Liver (tissue), 3 donors: ENCODE results near the gene BCR.

Experiments
- ATF3 ChIP-seq: IDR thresholded peaks from 2 replicates; pipeline ENCODE4 v1.6.1; 2016; ENCODE audit warnings: antibody characterized with exemption
- FOXA1 ChIP-seq: IDR thresholded peaks from 2 replicates; pipeline ENCODE4 v1.6.1; 2016; ENCODE audit warnings: antibody characterized with exemption
- GABPA ChIP-seq, 2 donors: IDR thresholded peaks in 1 of 2; conservative IDR thresholded peaks in 1 of 2; 2 replicates each; pipeline ENCODE4 v1.6.1; 2016; ENCODE audit warnings: antibody characterized with exemption in 2 of 2, mild to moderate bottlenecking in 1 of 2, moderate library complexity in 1 of 2
- JUND ChIP-seq, 2 donors: IDR thresholded peaks; 2 replicates each; pipeline ENCODE4 v1.6.1; 2016; ENCODE audit warnings: antibody characterized with exemption in 2 of 2
- MAX ChIP-seq: IDR thresholded peaks from 2 replicates; pipeline ENCODE4 v1.6.1; 2016; ENCODE audit warnings: antibody characterized with exemption
- RAD21 ChIP-seq, 2 donors: IDR thresholded peaks; 2 replicates each; pipeline ENCODE4 v1.6.1; 2016; ENCODE audit warnings: antibody characterized with exemption in 2 of 2, mild to moderate bottlenecking in 2 of 2
- REST ChIP-seq: IDR thresholded peaks from 2 replicates; pipeline ENCODE4 v1.6.1; 2016; ENCODE audit warnings: antibody characterized with exemption, mild to moderate bottlenecking
- RXRA ChIP-seq, 2 donors: IDR thresholded peaks; 2 replicates each; pipeline ENCODE4 v1.6.1; 2017 to 2018; ENCODE audit warnings: antibody characterized with exemption in 2 of 2, mild to moderate bottlenecking in 1 of 2
- SP1 ChIP-seq: IDR thresholded peaks from 2 replicates; pipeline ENCODE4 v1.6.1; 2018; ENCODE audit warnings: antibody characterized with exemption, mild to moderate bottlenecking
- TAF1 ChIP-seq: conservative IDR thresholded peaks from 2 replicates; pipeline ENCODE4 v1.6.1; 2016; ENCODE audit warnings: antibody characterized with exemption, mild to moderate bottlenecking
- TF ChIP-seq, protein P1 (sequence below): fragments of 150-350 bp; IDR thresholded peaks from 2 replicates; pipeline ENCODE4 v1.5.1; 2017; ENCODE audit warnings: improper control_type of control experiment, low read depth, low read length; ENCODE audit not compliant: missing input control
- donor health status: healthy.
- donor health status: healthy.

DNA sequence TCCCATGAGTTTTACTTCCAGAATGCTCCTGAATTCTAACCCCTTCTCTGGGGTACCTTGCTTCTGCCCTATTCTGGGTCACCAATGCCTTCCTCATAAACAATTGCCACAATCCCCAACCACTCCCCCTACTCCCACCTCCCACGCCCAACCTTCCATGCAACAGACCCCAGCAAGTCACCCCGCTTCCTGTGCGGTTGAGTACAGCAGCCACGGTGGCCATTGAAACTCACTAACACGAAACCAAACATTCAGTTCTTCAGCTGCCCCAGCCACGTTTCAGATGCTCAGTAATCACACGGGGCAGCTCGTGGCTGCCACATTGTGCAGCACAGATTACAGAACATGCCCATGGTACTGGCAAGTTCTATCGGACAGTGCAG lies 3.7 kb upstream of the BCR start:
- TF ChIP-seq, protein P1, sequence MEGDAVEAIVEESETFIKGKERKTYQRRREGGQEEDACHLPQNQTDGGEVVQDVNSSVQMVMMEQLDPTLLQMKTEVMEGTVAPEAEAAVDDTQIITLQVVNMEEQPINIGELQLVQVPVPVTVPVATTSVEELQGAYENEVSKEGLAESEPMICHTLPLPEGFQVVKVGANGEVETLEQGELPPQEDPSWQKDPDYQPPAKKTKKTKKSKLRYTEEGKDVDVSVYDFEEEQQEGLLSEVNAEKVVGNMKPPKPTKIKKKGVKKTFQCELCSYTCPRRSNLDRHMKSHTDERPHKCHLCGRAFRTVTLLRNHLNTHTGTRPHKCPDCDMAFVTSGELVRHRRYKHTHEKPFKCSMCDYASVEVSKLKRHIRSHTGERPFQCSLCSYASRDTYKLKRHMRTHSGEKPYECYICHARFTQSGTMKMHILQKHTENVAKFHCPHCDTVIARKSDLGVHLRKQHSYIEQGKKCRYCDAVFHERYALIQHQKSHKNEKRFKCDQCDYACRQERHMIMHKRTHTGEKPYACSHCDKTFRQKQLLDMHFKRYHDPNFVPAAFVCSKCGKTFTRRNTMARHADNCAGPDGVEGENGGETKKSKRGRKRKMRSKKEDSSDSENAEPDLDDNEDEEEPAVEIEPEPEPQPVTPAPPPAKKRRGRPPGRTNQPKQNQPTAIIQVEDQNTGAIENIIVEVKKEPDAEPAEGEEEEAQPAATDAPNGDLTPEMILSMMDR = no peak
- TF ChIP-seq TAF1 = no peak
- TF ChIP-seq RAD21 (IDR thresholded peaks at IDR 0.05) = no peak
- TF ChIP-seq JUND (IDR thresholded peaks at IDR 0.05) = no peak
- no peak for TF ChIP-seq MAX
- no peak for TF ChIP-seq SP1
- no peak for TF ChIP-seq RXRA (IDR thresholded peaks at IDR 0.05)
- no peak for TF ChIP-seq REST
- TF ChIP-seq ATF3 = no peak
- TF ChIP-seq GABPA (IDR thresholded peaks at IDR 0.05 in 1 of 2, conservative IDR thresholded peaks at IDR 0.05 in 1 of 2) = no peak
- no peak for TF ChIP-seq FOXA1
